ENCODE measurements around the gene CDC37.

CDC37 gene

DNA sequence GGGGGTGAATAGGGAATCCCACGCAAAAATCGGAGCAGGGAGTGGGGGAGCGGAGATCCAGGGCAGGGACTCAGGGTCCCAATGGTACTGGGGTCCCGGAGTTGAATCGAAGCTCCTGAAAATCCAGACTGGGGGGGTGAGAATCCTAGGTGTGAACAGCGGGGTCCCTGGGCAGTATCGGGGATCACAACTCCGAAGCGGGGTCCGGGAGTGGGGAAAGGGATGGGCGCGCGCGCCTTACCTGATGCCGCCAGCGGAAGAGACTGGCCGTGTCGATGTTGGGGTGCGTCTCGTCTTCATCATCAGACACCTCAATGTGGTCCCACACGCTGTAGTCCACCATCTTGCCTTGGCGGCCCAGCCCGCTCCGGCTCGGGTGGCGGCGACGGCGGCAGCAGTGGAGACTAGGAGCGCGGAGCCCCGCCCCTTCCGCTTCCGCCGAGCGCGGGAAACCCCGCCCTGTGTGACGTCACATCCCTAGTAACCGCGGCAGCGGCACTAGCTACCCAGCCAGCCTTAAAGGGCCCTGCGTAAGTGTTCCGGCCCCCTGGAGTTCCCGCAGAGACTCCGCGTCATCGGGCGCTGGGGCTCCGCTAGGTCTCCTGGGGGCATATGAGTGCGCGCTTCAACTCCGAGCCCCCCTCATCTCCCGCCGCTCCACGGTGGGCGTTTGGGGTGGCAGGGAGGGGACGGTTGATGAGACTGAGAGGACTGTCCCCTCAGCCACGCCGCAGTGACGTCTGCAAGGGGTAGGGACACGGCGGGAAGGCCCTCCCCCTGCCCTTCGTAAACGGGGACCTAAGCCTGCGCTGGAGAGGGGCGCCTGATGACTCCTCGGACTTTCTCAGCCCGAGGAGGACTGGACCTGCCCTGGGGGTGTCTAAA lies at the start of gene CDC37:
Gene CDC37, minus strand, starts transcription at position 406 of the 885 bp plus-strand sequence. Its CDS starts 63 bp downstream, at position 343.
- DNase-seq = peak; percentile 97

DNA sequence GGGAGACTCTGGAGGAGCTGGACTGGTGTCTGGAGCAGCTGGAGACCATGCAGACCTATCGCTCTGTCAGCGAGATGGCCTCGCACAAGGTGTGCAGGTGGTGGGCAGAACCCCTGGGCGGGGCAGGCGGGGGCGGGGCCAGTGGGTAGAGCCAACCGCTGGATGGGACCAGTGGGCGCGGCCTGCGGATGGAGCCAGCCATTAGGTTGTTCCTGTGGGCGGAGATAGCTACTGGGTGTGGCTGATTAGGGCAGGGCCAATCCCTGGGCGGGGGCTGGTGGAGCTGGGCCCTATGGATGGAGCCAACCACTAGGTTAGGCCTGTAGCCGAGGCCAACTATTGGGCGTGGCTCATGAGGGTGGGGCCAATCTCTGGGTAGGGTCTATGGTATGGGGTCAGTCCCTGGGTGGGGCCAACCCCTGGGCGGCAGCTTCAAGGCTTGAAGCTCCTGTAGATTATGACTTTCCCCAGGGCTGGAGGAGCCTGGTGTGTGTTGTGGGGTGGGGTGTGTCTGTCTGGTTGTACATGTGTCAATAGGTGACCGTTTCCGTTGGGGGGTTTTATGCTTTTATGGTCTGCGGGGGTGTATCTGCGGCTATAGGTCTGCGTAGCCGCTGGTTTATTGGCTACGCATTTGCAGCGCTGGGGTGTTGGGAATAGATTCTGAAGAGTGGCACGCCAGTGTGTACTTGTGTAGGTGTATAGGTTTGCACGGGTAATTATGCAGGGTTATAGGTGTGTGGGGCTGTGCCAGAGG lies 47.7 kb upstream of the CDC37 start:
- DNase-seq = no peak

DNA sequence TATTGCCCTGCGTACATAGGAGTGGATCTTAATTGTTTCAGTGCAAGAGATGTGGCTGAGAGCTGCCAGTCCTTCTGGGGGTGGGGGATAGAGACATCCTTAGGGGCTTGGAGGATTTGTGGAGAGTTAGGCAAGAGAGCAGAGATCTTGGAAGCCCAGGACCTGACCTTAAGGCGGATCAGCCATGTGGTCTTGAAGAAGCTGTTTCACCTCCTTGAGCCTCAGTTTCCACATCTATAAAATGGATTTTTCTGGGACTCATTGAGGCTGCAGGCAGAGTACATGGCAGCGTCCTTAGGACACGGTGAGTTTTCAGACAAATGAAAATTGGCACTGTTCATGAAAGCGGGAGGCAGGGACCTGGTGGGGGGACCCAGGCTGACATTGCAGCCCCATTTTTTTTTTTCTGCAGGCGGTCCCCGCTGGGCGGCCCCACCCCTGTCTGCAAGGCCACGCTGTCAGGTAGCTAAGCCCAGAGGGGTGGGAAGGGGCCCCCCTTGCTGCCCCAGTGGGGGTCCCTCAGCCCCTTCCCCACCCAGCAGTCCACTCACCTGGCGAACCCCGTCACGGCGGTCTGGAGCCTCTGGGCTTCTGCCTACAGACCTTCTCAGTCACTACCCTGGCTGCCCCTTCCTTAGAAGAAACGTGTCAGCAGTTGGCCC lies 47.0 kb upstream of the CDC37 start:
- DNase-seq = no peak

DNA sequence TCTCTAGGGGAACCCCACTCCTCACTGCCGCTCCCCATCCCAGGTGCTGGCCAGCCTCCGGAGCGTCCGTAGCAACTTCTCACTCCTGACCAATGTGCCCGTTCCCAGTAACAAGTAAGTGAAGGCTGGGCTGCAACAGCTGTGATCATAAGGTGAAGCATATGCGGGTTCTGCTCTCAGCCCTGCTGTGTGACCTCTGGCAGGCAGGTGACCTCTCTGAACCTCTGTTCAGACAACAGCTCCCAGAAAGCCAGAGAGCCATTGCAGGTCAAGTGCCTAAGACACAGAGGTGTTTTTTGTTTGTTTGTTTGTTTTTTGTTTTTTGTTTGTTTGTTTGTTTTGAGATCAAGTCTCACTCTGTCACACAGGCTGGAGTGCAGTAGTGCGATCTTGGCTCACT lies 45.7 kb upstream of the CDC37 start:
- no peak for DNase-seq

DNA sequence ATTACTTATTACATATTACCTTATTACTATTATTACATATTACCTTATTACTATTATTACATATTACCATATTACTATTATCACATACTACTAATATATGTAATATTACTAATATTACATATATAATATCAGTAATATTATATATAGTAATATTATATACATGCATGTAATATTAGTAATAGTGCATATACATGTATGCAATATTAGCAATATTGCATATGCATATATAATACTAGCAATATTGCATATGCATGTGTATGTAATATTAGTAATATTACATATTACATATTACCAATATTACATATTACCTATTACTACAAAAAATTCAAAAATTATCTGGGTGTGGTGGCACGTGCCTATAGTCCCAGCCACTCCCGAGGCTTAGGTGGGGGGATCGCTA lies 39.4 kb upstream of the CDC37 start:
- DNase-seq = no peak

DNA sequence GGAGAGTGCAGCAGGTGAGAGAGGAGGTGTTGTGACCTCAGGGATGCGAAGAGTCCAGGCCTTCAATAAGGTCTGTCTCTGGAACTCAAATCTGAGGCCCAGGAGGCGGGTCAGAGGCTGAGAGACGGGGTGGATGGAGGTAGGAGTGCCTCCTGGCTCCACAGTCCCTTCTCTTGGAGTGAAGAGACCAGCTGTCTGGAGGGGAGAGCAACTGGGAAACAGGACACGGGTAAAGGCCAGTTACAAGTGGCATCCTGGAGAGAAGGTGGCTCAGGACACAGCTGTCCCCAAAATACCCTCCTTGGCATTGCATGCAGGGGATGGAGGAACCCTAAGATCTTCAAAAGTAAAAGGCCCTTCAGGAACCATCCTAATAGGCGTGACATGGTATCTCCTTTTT lies 36.2 kb upstream of the CDC37 start:
- no peak for DNase-seq

DNA sequence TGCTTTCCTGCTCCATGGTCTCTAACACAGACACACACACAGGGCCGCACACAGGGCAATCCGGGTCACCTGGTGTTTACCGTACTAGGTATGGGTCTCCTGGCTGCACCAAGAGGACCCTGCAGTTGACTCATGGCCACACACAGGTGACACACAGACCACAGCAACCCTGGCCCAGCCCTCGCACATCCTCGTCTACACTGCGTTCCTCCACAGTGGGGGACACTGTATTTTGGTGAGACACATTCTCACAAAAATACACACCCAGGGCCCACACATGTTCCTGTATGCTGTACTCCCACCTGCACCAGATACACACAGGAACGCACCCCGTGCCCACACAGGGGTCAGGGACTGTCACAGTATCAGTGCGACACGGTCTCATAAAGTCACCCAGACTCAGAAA lies 29.8 kb upstream of the CDC37 start:
- DNase-seq = no peak

DNA sequence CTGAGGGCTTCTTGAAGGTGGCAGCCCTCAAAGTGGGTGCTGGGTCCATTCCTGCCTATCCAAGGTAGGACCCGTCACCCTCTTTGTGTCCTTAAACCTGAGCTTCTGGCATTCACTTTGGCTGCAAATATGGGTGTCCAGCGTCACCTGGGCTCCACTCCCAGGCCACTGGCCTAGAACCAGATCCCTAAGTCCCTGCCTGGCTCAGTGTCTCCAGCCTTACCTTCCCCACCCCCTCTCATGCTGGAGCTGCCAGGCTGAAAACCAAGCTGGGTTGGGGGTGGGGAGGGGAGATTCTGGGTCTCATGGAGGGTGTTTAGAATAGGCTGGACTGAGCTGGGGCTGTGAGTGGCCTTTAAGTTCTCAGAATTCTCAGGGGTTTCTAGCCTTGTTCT lies 29.4 kb upstream of the CDC37 start:
- DNase-seq = no peak

DNA sequence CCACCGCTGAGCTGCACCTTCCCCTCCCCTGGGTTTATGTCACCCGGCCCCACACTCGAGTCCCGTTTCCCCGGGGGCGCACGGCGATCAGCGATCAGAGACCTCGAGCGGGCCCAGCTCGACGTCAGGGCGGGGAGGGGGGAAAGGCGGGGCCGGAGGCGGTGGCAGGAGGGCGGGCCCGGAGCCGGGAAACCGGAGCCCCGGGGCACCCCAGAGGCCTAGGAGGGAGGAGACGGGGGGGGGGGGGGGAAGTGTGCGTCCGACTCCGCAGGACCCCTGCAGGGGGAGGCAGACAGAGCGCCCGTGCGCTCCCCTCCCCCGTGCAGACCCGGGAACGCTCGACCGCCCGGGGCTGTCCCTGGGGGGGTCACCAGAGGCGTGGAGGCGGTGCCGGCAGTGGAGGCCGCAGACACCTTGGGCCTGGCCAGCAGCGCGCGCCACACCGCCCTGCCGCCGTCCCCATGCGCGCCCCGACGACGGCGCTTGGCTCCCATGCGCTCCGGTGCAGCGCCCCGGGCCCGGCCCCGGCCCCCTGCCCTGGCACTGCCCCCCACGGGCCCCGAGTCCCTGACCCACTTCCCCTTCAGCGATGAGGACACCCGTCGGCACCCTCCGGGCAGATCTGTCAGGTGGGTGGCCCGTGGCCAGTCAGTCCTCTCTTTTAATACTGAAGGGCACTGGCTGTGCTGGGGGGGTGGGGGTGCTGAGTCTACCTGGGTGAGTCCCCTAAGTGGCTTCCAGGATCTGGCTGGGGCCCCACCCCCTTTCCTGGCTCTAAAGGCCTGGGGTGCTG lies 28.8 kb upstream of the CDC37 start:
- DNase-seq = no peak

DNA sequence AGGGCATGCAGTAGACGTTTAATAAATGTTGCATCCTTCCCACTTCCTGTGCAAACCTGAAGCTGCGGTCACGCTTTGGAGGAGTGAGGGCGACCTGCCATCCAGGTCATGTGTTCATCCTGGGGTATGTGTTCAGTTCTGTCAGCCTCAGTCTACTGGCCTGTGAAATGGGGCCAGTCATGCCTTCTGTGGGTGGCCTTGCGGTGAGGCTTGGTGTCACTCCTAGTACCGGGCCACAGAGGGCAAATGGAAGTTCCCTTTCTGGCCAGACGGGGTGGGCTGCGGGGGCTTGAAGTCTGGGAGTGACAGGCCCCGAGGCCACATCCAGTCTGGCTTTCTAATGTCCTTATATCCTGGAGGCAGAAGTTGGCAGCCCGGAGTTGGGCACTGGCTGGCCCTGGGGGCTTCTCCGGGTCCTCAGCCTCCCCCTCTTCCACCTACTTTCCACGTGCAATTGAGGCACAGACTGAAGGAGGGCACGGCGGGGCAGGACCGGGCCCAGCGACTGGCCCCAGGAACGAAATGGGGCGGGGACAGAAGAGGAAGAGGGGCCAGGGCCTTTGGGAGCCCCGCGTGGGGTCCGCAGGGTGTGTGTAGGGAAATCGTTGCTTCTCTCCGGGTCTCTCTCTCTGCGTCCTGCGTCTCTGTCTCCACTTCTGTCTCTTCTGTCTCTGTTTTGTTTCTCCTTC lies 28.1 kb upstream of the CDC37 start:
- no peak for DNase-seq

DNA sequence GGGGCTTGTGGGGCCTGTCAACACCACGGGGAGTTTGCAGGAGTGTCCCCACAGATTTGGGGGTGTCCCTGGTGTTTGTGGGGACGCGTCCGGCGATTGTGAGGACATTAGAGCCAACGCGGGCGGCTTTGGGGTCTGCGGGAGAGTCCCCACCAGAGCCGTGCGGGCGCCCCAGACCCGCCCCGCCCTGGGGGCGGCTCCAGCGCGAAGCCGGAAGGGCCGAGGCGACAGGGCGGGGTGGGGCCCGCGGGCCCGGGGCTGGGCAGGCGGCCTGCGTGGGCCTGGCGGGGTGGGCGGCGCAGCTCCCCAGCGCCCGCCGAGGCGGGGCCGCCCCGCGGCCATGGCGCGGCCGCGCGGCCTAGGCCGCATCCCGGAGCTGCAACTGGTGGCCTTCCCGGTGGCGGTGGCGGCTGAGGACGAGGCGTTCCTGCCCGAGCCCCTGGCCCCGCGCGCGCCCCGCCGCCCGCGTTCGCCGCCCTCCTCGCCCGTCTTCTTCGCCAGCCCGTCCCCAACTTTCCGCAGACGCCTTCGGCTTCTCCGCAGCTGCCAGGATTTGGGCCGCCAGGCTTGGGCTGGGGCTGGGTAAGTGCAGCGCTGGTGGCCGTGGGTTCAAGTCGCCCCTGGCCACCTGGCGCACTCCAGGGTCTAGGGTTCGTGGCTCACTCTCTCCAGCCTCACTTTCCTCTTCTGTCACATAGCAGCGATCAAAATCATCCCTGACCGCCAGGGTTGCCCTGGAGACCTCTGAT lies 27.3 kb upstream of the CDC37 start:
- DNase-seq = no peak

DNA sequence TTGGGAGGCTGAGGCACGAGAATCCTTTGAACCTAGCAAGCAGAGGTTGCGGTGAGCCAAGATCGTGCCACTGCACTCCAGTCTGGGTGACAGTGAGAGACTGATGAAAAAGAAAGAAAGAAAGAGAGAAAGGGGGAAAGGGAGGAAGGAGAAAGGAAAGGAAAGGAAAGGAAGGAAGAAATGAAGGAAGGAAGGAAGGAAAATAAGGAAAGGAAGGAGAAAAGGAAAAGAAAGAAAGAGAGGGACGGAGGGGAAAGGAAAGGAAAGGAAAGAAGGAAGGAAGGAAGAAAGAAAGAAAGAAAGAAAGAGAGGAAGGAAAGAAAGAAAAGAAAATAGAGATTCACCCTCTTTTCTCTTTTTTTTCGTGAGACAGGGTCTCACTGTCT lies 25.6 kb upstream of the CDC37 start:
- DNase-seq = no peak

DNA sequence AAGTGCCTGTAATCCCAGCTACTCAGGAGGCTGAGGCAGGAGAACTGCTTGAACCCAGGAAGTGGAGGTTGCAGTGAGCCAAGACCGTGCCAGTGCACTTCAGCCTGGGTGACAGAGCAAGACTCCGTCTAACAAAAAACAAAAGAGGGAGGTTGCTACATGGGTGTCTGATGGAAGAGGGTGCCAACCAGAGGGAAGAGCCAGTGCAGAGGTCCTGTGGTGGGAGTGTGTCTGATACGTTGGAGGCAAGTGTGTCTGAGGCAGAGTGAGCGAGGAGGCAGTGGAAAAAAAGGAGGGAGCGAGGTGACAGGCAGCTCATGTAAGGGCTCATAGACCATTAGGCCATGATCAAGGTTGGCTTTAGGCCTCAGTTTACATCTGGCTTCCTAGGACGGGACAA lies 23.8 kb upstream of the CDC37 start:
- DNase-seq = no peak

DNA sequence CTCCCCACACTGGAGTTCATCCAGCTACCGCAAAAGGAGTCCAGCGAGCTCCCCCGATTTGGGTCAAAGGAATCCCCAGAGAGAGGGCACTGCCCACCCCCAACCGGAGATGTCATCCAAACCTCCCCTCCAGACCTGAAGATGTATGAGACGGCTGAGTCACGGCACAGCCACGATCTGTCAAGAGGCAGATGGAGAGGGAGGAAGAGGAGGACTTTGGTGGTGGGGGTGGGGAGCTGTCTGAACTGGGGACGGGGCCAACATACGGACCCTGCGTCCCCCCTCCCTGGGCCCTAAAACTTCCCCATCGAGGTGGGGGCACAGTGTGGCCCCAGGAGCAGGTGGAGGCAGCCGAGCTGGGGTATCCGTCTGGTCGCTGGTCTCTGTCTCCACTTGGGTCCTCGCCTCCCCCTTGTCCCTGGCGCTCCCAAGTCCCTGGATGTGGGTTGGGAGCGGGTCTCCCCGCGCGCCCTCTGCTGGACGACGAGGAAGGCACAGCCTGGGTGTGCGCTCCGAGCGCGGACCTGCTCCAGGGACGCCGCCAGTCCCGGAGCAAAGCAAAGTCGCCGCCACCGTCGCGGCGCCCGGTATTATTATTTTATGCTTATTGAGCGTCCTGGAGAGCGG lies 20.8 kb upstream of the CDC37 start:
- peak; percentile 79 for DNase-seq

DNA sequence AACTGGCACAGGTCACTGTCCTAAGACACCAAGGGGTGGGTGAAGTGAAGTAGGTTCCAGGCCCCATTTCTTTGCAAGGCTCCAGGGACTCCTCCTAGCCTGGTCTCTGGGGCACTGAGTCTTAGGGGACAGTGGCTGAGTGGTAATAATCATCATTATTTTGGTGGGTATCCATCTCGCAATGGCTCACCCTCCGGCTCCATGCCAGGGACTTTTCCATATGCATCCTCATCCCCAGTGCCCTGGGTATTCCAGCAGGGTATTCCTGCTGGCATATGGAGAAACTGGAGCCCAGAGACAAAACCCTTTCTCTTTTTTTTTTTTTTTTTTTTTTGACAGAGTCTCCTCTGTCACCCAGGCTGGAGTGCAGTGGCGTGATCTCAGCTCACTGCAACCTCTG lies 19.5 kb upstream of the CDC37 start:
- DNase-seq = no peak

DNA sequence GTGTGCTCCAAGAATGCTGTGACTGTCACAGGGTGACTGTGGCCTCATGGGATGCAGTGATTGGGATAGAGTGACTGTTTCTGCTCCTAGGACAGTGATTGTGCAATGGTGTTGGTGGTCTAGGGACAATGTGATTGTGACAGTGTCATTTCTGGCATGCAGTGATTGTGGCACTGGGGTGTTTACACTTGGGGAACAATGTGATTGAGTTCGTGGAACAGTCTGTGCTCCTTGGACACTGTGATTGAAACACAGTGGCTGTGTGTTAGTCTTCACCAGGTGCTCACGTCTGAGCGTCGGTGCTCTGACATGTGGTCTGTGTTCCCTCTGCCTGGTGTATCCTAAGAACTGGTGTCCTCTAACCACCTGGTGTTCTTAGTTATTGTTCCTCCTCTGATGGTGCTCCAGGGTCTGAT lies 18.7 kb upstream of the CDC37 start:
- no peak for DNase-seq

DNA sequence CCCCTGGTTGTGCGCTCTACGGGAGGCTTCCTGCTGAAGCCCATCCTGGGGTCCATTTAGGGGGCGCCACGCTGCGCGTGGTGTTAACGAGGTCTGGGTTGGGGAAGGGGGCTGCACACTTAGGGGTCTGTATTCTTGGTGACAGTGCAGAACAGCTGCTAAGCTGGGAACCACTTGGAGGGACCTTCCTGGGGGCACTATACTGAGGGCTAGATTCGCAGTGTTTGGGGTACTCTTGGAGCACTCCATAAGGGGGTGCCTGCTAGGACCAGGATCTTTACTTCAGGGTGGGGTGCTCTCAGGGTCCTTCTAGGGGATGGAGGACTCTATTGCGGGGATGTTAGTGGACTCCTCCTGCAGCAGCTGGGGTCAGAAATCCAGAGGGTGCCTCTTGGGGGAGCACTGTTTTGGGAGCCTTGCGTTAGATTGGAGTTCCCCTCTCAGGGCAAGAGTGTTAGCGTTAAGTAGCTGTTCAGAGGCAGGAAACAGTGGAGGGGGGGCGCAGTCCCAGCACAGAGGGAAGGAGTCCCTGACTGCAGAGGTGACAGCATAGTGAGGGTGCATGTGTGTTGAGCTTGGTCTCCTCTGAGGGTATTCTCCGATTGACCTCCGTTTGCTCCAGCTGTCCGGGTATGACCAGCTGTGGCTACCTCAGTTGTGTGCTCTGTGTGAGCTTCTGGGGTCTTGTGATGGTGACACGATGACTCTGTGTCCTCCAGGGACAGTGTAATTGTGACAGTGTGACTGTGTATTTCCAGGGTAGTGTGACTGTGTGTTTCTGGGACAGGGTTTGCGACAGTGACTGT lies 18.1 kb upstream of the CDC37 start:
- no peak for DNase-seq

DNA sequence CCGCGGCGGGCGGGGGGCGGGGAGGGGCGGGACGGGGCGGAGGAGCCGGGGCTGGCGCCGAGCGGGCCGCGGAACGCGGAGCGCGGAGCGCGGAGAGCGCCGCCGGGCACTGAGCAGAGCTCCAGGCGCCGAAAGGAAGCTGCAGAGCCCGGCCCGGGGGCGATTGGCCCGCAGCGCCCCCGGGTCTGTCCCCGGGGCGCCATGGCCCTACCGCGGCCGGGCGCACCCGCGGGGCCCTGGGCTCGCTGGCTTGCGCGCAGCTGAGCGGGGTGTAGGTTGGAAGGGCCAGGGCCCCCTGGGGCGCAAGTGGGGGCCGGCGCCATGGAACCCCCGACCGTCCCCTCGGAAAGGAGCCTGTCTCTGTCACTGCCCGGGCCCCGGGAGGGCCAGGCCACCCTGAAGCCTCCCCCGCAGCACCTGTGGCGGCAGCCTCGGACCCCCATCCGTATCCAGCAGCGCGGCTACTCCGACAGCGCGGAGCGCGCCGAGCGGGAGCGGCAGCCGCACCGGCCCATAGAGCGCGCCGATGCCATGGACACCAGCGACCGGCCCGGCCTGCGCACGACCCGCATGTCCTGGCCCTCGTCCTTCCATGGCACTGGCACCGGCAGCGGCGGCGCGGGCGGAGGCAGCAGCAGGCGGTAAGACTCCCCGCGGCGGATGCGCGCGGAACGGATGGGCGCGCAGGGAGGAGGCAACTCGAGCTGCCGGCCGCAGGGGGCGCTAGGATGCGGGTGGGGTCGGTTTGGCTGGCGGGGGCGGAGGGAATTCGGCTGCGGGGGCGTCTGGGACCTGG lies 17.3 kb upstream of the CDC37 start, which contains the start of gene PDE4A:
Gene PDE4A, plus strand, starts transcription at position 95 of the 796 bp plus-strand sequence. Its CDS starts 227 bp downstream, at position 322.
- peak; percentile 23 for DNase-seq
